ENCODE results near the gene FCAMR.
A peak's percentile ranks its signal among the peaks of the same experiment; 100 is the strongest.

Gene FCAMR

DNA sequence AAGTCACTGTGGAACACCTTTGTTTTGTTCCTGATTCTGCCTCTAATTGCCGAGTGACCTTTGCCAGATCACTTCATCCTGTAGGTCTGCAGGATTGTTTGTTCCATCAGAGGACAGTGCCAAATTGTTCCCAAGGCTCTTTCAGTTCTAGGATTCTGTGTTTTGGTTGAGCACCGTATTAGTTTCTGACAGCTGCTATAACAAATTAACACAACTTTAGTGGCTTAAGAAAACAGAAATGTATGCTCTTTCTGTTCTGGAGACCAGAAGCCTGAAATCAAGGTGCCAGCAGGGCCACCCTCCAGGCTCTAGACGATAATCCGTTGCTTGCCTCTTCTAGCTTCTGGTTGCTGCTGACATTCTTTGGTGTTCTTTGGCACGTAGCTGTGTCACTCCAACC lies 20.6 kb downstream of the FCAMR start:
- peak overlapping the region; percentile 80 for H3K4me2 ChIP-seq

DNA sequence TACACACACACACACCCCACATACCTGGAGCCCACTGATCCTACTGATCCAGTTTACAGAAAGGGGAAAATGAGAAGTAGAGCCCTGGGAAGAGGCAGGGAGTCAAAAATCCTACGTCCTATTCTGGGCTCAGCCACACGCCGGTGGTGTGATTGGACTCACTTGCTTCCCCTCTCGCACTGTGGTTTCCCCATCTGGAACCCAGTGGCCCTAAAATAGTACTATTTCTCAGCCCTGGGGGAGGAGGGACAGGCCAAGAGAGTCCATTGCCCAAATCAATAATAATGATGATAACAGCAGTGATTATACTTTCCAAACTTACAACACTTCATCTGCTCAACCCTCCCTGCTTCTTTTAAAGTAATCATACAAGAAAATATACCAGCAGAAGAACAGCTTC lies 21.1 kb downstream of the FCAMR start:
- no peak for TF ChIP-seq Cebpa-rat (IDR thresholded peaks at IDR 0.05)
- H3K36me3 ChIP-seq, result no peaks in the 10 kb centered on the region

More for the DNA sequence above, 20.6 kb downstream of the FCAMR start:
- Histone ChIP-seq H4K20me1 (no peaks in the 10 kb centered on the region), H3K9me3 (no peaks in the 10 kb centered on the region; the same call in 1 of the 2 replicates), H3K4me3 (no peak overlapping the region), H3K27ac (0 out of 2 replicates have a peak overlapping the region, but pooled peaks have one; percentile 57), H3K27me3 (no peaks in the 10 kb centered on the region), H3K4me1 (peaks cover 49% of the 10 kb centered on the region), H3K9ac (no peak overlapping the region; the same call in 1 of the 2 replicates), H3K36me3 (no peaks in the 10 kb centered on the region)
- no peak for TF ChIP-seq Cebpa-rat (IDR thresholded peaks at IDR 0.05)

DNA sequence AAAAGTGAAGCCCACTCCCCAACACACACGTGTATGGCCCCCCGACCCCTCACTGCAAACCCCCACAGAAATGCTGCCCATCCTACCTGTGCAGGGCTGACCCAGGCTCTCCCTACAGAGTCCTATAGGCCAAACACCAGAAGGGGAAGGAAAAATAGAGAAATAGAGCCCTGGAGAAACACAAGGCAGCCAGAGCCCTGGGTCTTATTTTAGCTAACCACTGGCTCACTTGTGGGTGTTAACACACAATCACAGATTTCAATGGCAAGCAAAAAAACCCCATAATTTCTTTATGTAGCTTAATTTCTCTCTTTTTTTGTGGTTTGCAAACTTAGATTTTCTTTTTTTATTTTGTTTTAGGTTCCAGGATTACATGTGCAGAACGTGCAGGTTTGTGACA lies 23.0 kb downstream of the FCAMR start:
- Histone ChIP-seq H3K9ac (no peak overlapping the region), H3K4me1 (peaks cover 49% of the 10 kb centered on the region), H3K27me3 (no peaks in the 10 kb centered on the region), H3K4me3 (no peak overlapping the region), H3K36me3 (no peaks in the 10 kb centered on the region), H4K20me1 (no peaks in the 10 kb centered on the region), H3K9me3 (no peaks in the 10 kb centered on the region; the same call in 1 of the 2 replicates), H3K4me2 (0 out of 2 replicates have a peak overlapping the region, but pooled peaks have one; percentile 80), H3K27ac (no peak overlapping the region)
- TF ChIP-seq Cebpa-rat (IDR thresholded peaks at IDR 0.05), result no peak

More for the DNA sequence above, 21.1 kb downstream of the FCAMR start:
- H3K4me2 ChIP-seq, result peak overlapping the region; percentile 80
- H3K27ac ChIP-seq, result peak overlapping the region; percentile 57
- H3K4me3 ChIP-seq, result no peak overlapping the region
- peaks cover 49% of the 10 kb centered on the region for H3K4me1 ChIP-seq
- H3K9ac ChIP-seq, result peak overlapping the region; percentile 59; the same call in 1 of the 2 replicates
- H3K9me3 ChIP-seq, result no peaks in the 10 kb centered on the region; the same call in 1 of the 2 replicates
- no peaks in the 10 kb centered on the region for H3K27me3 ChIP-seq
- no peaks in the 10 kb centered on the region for H4K20me1 ChIP-seq

DNA sequence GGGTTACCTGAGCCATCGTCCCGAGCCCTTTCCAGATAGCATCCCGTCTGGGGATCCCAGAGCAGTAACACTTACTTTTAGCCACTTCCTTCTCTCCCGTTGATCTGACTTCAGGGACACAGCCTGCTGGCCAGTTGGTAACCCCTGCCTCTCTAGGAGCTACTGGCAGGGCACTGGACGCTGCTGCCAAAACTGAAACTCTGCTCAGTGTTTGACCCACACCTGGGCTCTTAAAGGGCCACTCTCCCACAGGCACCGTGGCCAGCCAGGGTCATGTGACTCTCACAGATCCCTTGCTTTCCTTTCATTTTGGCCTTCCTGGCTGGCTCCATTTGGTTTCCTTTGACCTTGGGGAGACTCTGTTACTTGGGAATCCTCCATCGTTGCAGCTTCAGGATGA lies 24.0 kb downstream of the FCAMR start, which contains the start of gene PIGR:
Gene PIGR, minus strand, starts transcription at position 206 of the 400 bp plus-strand sequence. CDS start 5,935 bp downstream, outside the sequence.
- peaks cover 41% of the 10 kb centered on the region for H3K4me1 ChIP-seq
- no peaks in the 10 kb centered on the region for H3K27me3 ChIP-seq
- TF ChIP-seq Cebpa-rat (IDR thresholded peaks at IDR 0.05), result no peak

DNA sequence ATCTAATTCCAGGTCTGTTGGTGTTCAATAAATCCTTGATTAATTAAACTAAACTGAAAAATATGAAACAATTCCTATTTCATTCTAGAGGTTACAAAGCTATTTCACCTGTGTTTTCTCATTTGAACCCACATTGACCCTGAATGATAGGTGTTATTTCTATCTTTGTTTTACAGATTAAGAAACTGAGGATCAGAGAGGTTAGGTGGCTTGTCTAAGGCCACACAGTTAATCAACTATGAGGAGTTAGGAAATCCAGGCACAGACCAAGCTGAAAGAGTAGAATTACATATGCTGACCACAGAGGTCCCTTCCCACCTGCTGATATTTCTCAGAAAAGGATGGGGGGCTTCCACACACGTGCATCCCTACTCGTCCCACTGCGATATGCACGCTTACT lies 24.5 kb downstream of the FCAMR start:
- no peak overlapping the region for H3K4me2 ChIP-seq
- no peak overlapping the region for H3K9ac ChIP-seq
- no peaks in the 10 kb centered on the region for H3K27me3 ChIP-seq
- H4K20me1 ChIP-seq, result no peaks in the 10 kb centered on the region
- no peak overlapping the region for H3K4me3 ChIP-seq
- H3K36me3 ChIP-seq, result no peaks in the 10 kb centered on the region
- H3K4me1 ChIP-seq, result peaks cover 37% of the 10 kb centered on the region
- no peak for TF ChIP-seq Cebpa-rat (IDR thresholded peaks at IDR 0.05)
- H3K27ac ChIP-seq, result no peak overlapping the region
- H3K9me3 ChIP-seq, result no peaks in the 10 kb centered on the region; the same call in 1 of the 2 replicates

More for the DNA sequence above, 24.0 kb downstream of the FCAMR start, which contains the start of gene PIGR:
- no peak within 1 kb of the TSS for H3K4me2 ChIP-seq
- no peak within 1 kb of the TSS for H3K27ac ChIP-seq
- H4K20me1 ChIP-seq, result no peaks in the 10 kb centered on the region
- no peaks in the 10 kb centered on the region; the same call in 1 of the 2 replicates for H3K9me3 ChIP-seq
- H3K36me3 ChIP-seq, result no peaks in the 10 kb centered on the region
- H3K4me3 ChIP-seq, result no peak within 1 kb of the TSS
- no peak within 1 kb of the TSS for H3K9ac ChIP-seq

DNA sequence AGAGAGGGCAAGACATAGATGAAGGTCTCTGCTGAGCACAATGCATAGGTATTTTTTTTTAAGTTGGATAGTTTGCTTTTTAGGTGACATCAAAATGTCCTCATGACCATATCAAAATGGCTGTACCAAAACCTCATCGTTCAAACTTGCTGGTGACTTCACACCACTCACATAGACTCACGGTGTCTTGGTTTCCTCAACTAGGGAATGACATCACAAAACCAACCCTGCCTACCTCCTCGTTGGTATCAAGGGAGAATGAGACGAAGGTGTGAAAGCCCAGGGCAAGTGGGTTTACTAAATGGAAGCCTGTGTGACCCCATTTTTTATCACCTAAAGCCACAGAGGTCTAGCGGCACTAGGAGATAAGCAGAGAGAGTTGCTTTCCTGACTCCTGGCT lies 25.6 kb downstream of the FCAMR start:
- Histone ChIP-seq H3K4me3 (no peak overlapping the region), H3K27me3 (no peaks in the 10 kb centered on the region), H3K4me1 (peaks cover 37% of the 10 kb centered on the region), H3K36me3 (no peaks in the 10 kb centered on the region), H4K20me1 (no peaks in the 10 kb centered on the region), H3K4me2 (no peak overlapping the region), H3K9me3 (no peaks in the 10 kb centered on the region; the same call in 1 of the 2 replicates), H3K27ac (no peak overlapping the region), H3K9ac (no peak overlapping the region)
- no peak for TF ChIP-seq Cebpa-rat (IDR thresholded peaks at IDR 0.05)

DNA sequence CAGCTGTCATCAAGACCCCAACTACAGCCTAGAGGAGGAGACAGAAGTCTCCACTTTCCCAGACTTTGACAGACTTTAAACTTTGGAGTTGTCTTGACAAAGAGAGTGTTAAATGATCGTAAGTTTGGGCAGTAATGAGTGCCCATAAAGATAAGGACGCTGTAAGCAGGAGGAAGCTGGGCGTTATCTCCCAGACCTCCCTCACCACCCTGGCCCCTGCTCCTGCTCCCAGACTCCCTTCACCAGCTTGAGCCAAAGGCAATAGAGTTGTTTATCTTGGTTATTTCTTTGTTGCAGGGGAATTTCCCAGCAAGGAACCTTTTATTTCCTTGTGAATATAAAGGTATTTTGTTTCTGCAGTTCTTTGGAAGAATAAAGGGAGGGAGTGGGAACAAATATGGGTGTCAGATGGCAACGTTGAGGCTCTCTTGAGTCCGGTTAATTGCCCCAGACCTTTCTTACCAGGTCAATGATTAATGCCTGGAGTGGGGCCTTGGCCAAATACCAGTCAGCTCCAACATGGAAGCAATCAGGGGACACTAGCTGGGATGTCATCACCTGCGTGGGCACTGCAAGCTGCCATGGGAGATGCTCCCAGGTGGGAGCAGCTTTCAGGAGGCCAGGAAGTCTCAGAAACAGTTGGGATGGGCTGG lies 28.4 kb downstream of the FCAMR start:
- no peaks in the 10 kb centered on the region for H4K20me1 ChIP-seq
- no peaks in the 10 kb centered on the region for H3K27me3 ChIP-seq

DNA sequence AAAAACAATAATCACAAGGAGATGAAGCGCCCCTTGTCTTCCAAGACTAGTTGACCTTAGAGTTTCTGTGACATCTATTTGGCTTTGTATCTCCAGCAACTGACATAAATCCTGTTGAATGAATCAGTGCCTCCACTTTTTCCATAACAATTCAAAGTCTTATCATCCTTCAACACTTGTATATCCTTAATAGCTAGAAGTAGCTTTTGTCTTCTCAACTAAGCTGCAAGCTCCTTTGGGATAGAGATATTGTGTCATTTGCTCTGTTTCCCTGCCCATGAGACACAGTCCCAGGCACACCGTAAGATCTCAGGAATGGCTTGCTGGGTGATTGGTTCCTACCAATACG lies 29.7 kb downstream of the FCAMR start:
- Histone ChIP-seq H4K20me1 (no peaks in the 10 kb centered on the region), H3K9me3 (no peaks in the 10 kb centered on the region), H3K4me3 (no peak overlapping the region), H3K27me3 (no peaks in the 10 kb centered on the region), H3K4me1 (peaks cover 8% of the 10 kb centered on the region), H3K9ac (no peak overlapping the region), H3K4me2 (peak overlapping the region; percentile 32), H3K36me3 (no peaks in the 10 kb centered on the region), H3K27ac (no peak overlapping the region)
- no peak for TF ChIP-seq Cebpa-rat (IDR thresholded peaks at IDR 0.05)

More for the DNA sequence above, 28.4 kb downstream of the FCAMR start:
- H3K4me1 ChIP-seq, result peaks cover 10% of the 10 kb centered on the region
- H3K4me3 ChIP-seq, result no peak overlapping the region
- no peak overlapping the region for H3K9ac ChIP-seq
- no peak overlapping the region for H3K27ac ChIP-seq
- no peak overlapping the region for H3K4me2 ChIP-seq
- no peaks in the 10 kb centered on the region for H3K36me3 ChIP-seq
- TF ChIP-seq Cebpa-rat (IDR thresholded peaks at IDR 0.05), result no peak
- no peaks in the 10 kb centered on the region for H3K9me3 ChIP-seq

DNA sequence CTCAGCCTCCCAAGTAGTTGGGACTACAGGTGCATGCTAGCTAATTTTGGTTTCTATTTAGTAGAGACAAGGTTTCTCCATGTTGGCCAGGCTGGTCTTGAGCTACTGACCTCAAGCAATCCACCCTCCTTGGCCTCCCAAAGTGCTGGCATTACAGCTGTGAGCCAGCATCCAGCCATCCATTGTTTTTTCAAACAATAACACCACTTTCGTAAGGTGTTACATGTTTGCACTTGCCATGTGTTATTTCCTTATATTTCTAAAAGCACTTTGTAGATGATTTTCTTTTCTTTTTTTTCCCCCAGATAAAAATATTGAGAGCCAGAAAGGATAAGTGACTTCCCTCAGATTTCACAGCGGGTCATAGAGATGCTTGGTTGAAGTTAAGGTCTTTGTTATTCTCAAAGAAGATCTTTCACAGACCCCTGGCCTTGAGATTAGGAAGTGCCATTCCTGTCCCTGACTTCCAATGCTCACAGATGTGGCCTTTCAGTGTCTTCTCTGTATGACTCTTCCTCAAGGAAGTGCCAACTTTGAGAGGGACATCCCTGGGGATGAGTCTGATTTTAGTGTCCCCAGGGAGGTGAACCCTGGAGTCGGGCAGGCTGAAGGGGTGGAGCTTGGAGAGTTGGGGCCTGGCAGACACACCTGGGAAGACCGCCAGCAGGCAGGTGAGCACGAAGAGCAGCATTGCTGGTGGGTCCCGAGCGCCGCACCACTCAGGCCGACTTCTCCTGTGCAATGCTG lies 30.2 kb downstream of the FCAMR start:
- Histone ChIP-seq H3K4me3 (no peak overlapping the region), H3K27ac (no peak overlapping the region), H3K27me3 (no peaks in the 10 kb centered on the region), H3K36me3 (no peaks in the 10 kb centered on the region), H3K4me1 (peaks cover 8% of the 10 kb centered on the region), H3K9me3 (no peaks in the 10 kb centered on the region), H3K4me2 (peak overlapping the region; percentile 32), H3K9ac (no peak overlapping the region), H4K20me1 (no peaks in the 10 kb centered on the region)
- no peak for TF ChIP-seq Cebpa-rat (IDR thresholded peaks at IDR 0.05)

DNA sequence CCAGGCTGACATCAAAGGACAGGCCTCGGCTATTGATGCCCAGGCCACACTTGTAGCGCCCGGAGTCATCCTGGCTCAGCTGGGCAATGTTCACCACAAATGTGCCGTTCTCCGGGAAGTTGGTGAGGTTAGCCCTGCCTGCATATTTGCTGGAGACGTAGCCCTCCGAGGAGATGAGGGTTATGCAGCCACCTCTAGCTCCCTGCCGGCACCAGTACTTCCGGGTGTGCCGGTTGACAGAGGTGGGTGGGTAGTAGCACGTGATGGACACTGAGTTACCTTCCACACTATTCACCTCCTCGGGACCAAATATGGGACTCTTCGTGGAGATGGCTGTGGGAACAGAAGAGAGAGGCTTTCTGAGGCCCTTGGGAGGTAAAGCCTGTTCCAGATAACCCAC lies 31.1 kb downstream of the FCAMR start:
- Histone ChIP-seq H3K27me3 (no peaks in the 10 kb centered on the region), H3K9me3 (no peaks in the 10 kb centered on the region), H3K27ac (no peak overlapping the region), H3K4me2 (no peak overlapping the region), H3K4me3 (no peak overlapping the region), H3K36me3 (no peaks in the 10 kb centered on the region), H4K20me1 (no peaks in the 10 kb centered on the region), H3K9ac (no peak overlapping the region), H3K4me1 (peaks cover 12% of the 10 kb centered on the region)
- TF ChIP-seq Cebpa-rat (IDR thresholded peaks at IDR 0.05), result no peak

Measured in BLaER1 (cell line).